ENCODE results near the gene SLC43A3.

DNA sequence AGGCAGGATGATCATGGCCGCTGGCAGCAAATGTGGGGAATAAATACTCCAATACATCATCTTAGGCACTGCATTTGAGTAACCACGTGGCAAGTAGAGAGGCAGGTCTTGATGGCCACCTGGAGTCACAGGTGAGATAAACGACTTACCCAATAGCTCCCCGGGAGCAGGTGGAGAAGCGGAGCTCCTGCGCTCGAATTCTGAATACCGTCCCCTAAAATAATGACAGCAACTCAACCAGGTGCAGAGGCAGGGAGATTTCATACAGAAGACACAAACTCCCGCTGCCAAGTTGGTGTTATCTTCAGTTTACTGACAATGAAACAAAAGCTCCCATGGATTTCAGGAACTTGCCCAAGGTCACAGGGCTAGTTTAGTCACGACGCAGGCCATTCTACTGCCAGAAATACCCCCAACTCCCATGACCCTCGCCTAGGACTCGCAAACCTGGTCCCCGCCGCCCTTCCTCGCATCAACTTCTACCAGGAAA lies 437 bp downstream of the SLC43A3 start:
- TF ChIP-seq GATA2 (IDR thresholded peaks at IDR 0.05; ENCODE audit: low read depth, low read length) (no peak), GATA3 (IDR thresholded peaks at IDR 0.05; ENCODE audit: low read depth, low read length) (no peak)
